ENCODE measurements around the gene BTBD9. TPM values are rescaled to one million over a fixed set of nuclear protein-coding genes. Genes with fewer than 3 reads are reported as not detected.
"Not testable (repeated sequence)": the region's sequence is repeated elsewhere in the genome, so short reads cannot be mapped to it uniquely, and the experiment has no call there.

Gene BTBD9
- total RNA-seq, 1 experiment from 2014 or later: 8.9 TPM

GRCh38 chr6:38618301-38618700, 21.4 kb downstream of the BTBD9 start:
- not testable (repeated sequence) for H3K4ac ChIP-seq (ENCODE audit: low read depth, low read length); H3K18ac ChIP-seq (ENCODE audit: insufficient read length, low read depth, low read length); H4K20me1 ChIP-seq (ENCODE audit: control insufficient read depth, insufficient read depth, insufficient read length); H3K27me3 ChIP-seq (ENCODE audit: insufficient read depth, low read length); H3K14ac ChIP-seq (ENCODE audit: insufficient read depth, low read length); H3K4me1 ChIP-seq (ENCODE audit: insufficient read depth, low read length); H4K91ac ChIP-seq (ENCODE audit: insufficient read length, low read depth, low read length); H3T11ph ChIP-seq (ENCODE audit: low read length); H4K5ac ChIP-seq (ENCODE audit: insufficient read length, low read depth, low read length); H3K36me3 Mint-ChIP-seq (ENCODE audit: insufficient read depth in 1 of 3, low read depth in 3 of 3); H2BK120ac ChIP-seq (ENCODE audit: low read depth, low read length, poor library complexity, severe bottlenecking); H3K4me2 ChIP-seq (ENCODE audit: insufficient read depth, insufficient read length, low read length); H2BK15ac ChIP-seq (ENCODE audit: low read depth, low read length); DNase-seq; H3K27me3 Mint-ChIP-seq (ENCODE audit: low read depth); H3K23ac ChIP-seq (ENCODE audit: insufficient read length, low read depth, low read length); H2AFZ ChIP-seq (ENCODE audit: low read length); H2BK12ac ChIP-seq (ENCODE audit: insufficient read length, low read depth, low read length); H2BK5ac ChIP-seq (ENCODE audit: insufficient read length, low read length); H3K4me3 Mint-ChIP-seq; H3K79me2 ChIP-seq (ENCODE audit: insufficient read depth, low read length); H2AK5ac ChIP-seq (ENCODE audit: insufficient read length, low read length); H3K9ac ChIP-seq (ENCODE audit: extremely low read depth, insufficient read length, low read length); H3K9me3 ChIP-seq (ENCODE audit: control insufficient read depth, low read depth, low read length); H3K9me3 Mint-ChIP-seq; H3K23me2 ChIP-seq (ENCODE audit: insufficient read length, low read depth, low read length, poor library complexity, severe bottlenecking); H3K56ac ChIP-seq (ENCODE audit: insufficient read length, low read depth, low read length); H4K8ac ChIP-seq (replicated peaks; ENCODE audit: insufficient read length, low read depth, low read length); H2BK20ac ChIP-seq (ENCODE audit: low read depth, low read length, poor library complexity, severe bottlenecking); H3K27ac ChIP-seq (ENCODE audit: insufficient read length, low read depth, low read length); H3K79me1 ChIP-seq (ENCODE audit: insufficient read depth, low read depth, low read length, poor library complexity, severe bottlenecking)
- Mint-ChIP-seq H3K4me1 (peaks cover 24 to 33% of the 10 kb centered on the region in 2 experiments), H3K27ac (peak overlapping the region in 2 of 3 experiments; percentile 5 to 52; a peak in 4 of 7 replicates)
- no CpG with 5 or more reads among the region's 1 CpG for WGBS (ENCODE audit: extremely low coverage, insufficient read length, low lambda C conversion rate)

Data from H9 (cell line).